Peyer's patch (tissue), 4 donors: Measurements from ENCODE around the gene MEI4.

Experiments used
- CTCF ChIP-seq, 6 experiments: fragments of 450-650 bp in 4 of 6; fragments of 200-600 bp in 2 of 6; sonication (generic) in 1 of 6; IDR thresholded peaks; one replicate each; pipeline ENCODE4 v1.5.1; 2017 to 2019; ENCODE audit warnings: antibody characterized with exemption in 6 of 6, mild to moderate bottlenecking in 3 of 6, moderate library complexity in 1 of 6
- POLR2A ChIP-seq, 2 donors: fragments of 450-650 bp; IDR thresholded peaks; one replicate each; pipeline ENCODE4 v1.5.1; 2017; ENCODE audit warnings: antibody characterized with exemption in 2 of 2, mild to moderate bottlenecking in 2 of 2, moderate library complexity in 2 of 2

DNA sequence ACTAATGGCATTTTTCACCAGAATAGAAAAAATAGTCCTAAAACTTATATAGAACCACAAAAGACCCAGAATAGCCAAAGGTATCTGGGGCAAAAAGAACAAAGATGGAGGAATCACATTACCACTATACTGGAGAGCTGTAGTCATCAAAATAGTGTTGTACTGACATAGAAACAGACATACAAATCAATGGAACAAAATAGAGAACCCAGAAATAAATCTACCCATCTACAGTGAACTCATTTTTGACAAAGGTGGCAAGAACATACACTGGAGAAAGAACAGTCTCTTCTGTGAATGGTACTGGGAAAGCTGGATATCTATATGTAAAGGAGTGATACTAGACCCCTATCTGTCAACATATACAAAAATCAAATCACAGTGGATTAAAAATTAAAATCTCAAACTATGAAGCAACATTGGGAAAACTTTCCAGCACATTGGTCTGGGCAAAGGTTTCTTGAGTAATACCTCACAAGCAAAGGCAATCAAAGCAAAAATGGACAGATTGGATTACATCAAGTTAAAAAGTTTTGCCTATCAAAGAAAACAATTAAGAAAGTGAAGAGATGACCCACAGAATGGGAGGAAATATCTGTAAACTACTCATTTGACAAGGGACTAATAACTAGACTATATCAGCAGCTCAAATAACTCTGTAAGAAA is 120.5 kb downstream of the MEI4 start:
- no peak for TF ChIP-seq CTCF (IDR thresholded peaks at IDR 0.05)
- TF ChIP-seq POLR2A (IDR thresholded peaks at IDR 0.05) = no peak
